ENCODE measurements around the gene LARGE1.

Gene LARGE1

GRCh38 chr22:33842006-33842354 lies 78.3 kb downstream of the LARGE1 start:
- Histone ChIP-seq H3K79me2 (ENCODE audit: insufficient read depth, low read length) (no peaks in the 10 kb centered on the region), H3K27ac (ENCODE audit: low read depth, low read length) (peak overlapping the region; percentile 78), H3K9ac (ENCODE audit: low read length) (peak overlapping the region; percentile 10; the same call in 1 of the 2 replicates), H2AFZ (ENCODE audit: low read depth, low read length, severe bottlenecking) (no peak overlapping the region), H3K36me3 (ENCODE audit: low read length) (no peaks in the 10 kb centered on the region), H3K4me2 (ENCODE audit: low read depth, low read length, poor library complexity, severe bottlenecking) (peak overlapping the region; percentile 48), H3K9me2 (replicated peaks; ENCODE audit: insufficient read depth, low read length) (no peaks in the 10 kb centered on the region), H3K9me3 (ENCODE audit: insufficient read depth, low read length) (peaks cover 4% of the 10 kb centered on the region; the same call in 1 of the 2 replicates), H3K4me3 (ENCODE audit: insufficient read depth, low read length, poor library complexity, severe bottlenecking) (peak overlapping the region; percentile 16), H4K20me1 (ENCODE audit: low read depth, low read length) (no peaks in the 10 kb centered on the region), H3K27me3 (ENCODE audit: low read length) (no peaks in the 10 kb centered on the region), H3F3A (ENCODE audit: insufficient read depth) (peaks cover 11% of the 10 kb centered on the region; the same call in 1 of the 2 replicates)
- no peak for TF ChIP-seq CTCF (IDR thresholded peaks at IDR 0.05; ENCODE audit: insufficient read depth, low read length, poor library complexity, severe bottlenecking)
- no peak for TF ChIP-seq EZH2phosphoT487 (conservative IDR thresholded peaks at IDR 0.05; ENCODE audit: low read length)

GRCh38 chr22:33841281-33842005 lies 78.8 kb downstream of the LARGE1 start:
- Histone ChIP-seq H3K27ac (ENCODE audit: low read depth, low read length) (peak overlapping the region; percentile 78), H3K9ac (ENCODE audit: low read length) (peak overlapping the region; percentile 10; the same call in 1 of the 2 replicates), H2AFZ (ENCODE audit: low read depth, low read length, severe bottlenecking) (no peak overlapping the region), H3K4me3 (ENCODE audit: insufficient read depth, low read length, poor library complexity, severe bottlenecking) (peak overlapping the region; percentile 16), H3K27me3 (ENCODE audit: low read length) (no peaks in the 10 kb centered on the region), H3K9me2 (replicated peaks; ENCODE audit: insufficient read depth, low read length) (no peaks in the 10 kb centered on the region), H3K4me2 (ENCODE audit: low read depth, low read length, poor library complexity, severe bottlenecking) (peak overlapping the region; percentile 48), H3F3A (ENCODE audit: insufficient read depth) (peaks cover 11% of the 10 kb centered on the region; the same call in 1 of the 2 replicates), H3K36me3 (ENCODE audit: low read length) (no peaks in the 10 kb centered on the region), H3K9me3 (ENCODE audit: insufficient read depth, low read length) (peaks cover 4% of the 10 kb centered on the region; the same call in 1 of the 2 replicates), H4K20me1 (ENCODE audit: low read depth, low read length) (no peaks in the 10 kb centered on the region), H3K79me2 (ENCODE audit: insufficient read depth, low read length) (no peaks in the 10 kb centered on the region)
- no peak for TF ChIP-seq EZH2phosphoT487 (conservative IDR thresholded peaks at IDR 0.05; ENCODE audit: low read length)

GRCh38 chr22:33838644-33839043 lies 81.6 kb downstream of the LARGE1 start:
- no peak overlapping the region for H3K4me3 ChIP-seq (ENCODE audit: insufficient read depth, low read length, poor library complexity, severe bottlenecking)
- H4K20me1 ChIP-seq (ENCODE audit: low read depth, low read length): no peaks in the 10 kb centered on the region
- no peaks in the 10 kb centered on the region for H3K9me3 ChIP-seq (ENCODE audit: insufficient read depth, low read length)
- no peaks in the 10 kb centered on the region for H3K9me2 ChIP-seq (replicated peaks; ENCODE audit: insufficient read depth, low read length)
- H3K27ac ChIP-seq (ENCODE audit: low read depth, low read length): no peak overlapping the region
- H3K79me2 ChIP-seq (ENCODE audit: insufficient read depth, low read length): no peaks in the 10 kb centered on the region
- H2AFZ ChIP-seq (ENCODE audit: low read depth, low read length, severe bottlenecking): no peak overlapping the region
- no peak overlapping the region for H3K9ac ChIP-seq (ENCODE audit: low read length)
- no peaks in the 10 kb centered on the region for H3K36me3 ChIP-seq (ENCODE audit: low read length)
- TF ChIP-seq CTCF (IDR thresholded peaks at IDR 0.05; ENCODE audit: insufficient read depth, low read length, poor library complexity, severe bottlenecking) (no peak), EZH2phosphoT487 (conservative IDR thresholded peaks at IDR 0.05; ENCODE audit: low read length) (no peak)
- no peaks in the 10 kb centered on the region for H3K27me3 ChIP-seq (ENCODE audit: low read length)
- H3K4me2 ChIP-seq (ENCODE audit: low read depth, low read length, poor library complexity, severe bottlenecking): no peak overlapping the region
- H3F3A ChIP-seq (ENCODE audit: insufficient read depth): peaks cover 11% of the 10 kb centered on the region; the same call in 1 of the 2 replicates

- no peak for TF ChIP-seq CTCF (IDR thresholded peaks at IDR 0.05; ENCODE audit: insufficient read depth, low read length, poor library complexity, severe bottlenecking)
- no peak for TF ChIP-seq EZH2phosphoT487 (conservative IDR thresholded peaks at IDR 0.05; ENCODE audit: low read length)
- no peaks in the 10 kb centered on the region for H3K79me2 ChIP-seq (ENCODE audit: insufficient read depth, low read length)
- no peak overlapping the region for H2AFZ ChIP-seq (ENCODE audit: low read depth, low read length, severe bottlenecking)
- H3K9me2 ChIP-seq (replicated peaks; ENCODE audit: insufficient read depth, low read length): no peaks in the 10 kb centered on the region
- no peak overlapping the region for H3K9ac ChIP-seq (ENCODE audit: low read length)
- H3K4me2 ChIP-seq (ENCODE audit: low read depth, low read length, poor library complexity, severe bottlenecking): no peak overlapping the region
- H4K20me1 ChIP-seq (ENCODE audit: low read depth, low read length): no peaks in the 10 kb centered on the region
- H3K36me3 ChIP-seq (ENCODE audit: low read length): no peaks in the 10 kb centered on the region
- H3K4me3 ChIP-seq (ENCODE audit: insufficient read depth, low read length, poor library complexity, severe bottlenecking): no peak overlapping the region
- peaks cover 10% of the 10 kb centered on the region; the same call in 1 of the 2 replicates for H3F3A ChIP-seq (ENCODE audit: insufficient read depth)
- no peaks in the 10 kb centered on the region for H3K27me3 ChIP-seq (ENCODE audit: low read length)
- no peak overlapping the region for H3K27ac ChIP-seq (ENCODE audit: low read depth, low read length)
- H3K9me3 ChIP-seq (ENCODE audit: insufficient read depth, low read length): no peaks in the 10 kb centered on the region
Observed at GRCh38 chr22:33837826-33838225, 82.5 kb downstream of the LARGE1 start.

All from SU-DHL-6 (cell line).